Nephron progenitor cell (in vitro differentiated cells): ENCODE data around the gene SLC6A2.

Experiments used
- DNase-seq: peaks from one replicate; pipeline ENCODE4 v3.0.0; 2021
- H3K27ac Mint-ChIP-seq: 2 replicates; pipeline ENCODE4 v1.8.0; 2021; ENCODE audit warnings: mild to moderate bottlenecking, moderate library complexity, mixed read lengths
- H3K27me3 Mint-ChIP-seq: 2 replicates; pipeline ENCODE4 v1.8.0; 2021; ENCODE audit warnings: mild to moderate bottlenecking, low read depth, mixed read lengths; ENCODE audit not compliant: poor library complexity
- H3K36me3 Mint-ChIP-seq: 2 replicates; pipeline ENCODE4 v1.8.0; 2021; ENCODE audit warnings: low read depth, mixed read lengths
- H3K4me1 Mint-ChIP-seq: 2 replicates; pipeline ENCODE4 v1.8.0; 2021; ENCODE audit warnings: mixed read lengths
- H3K4me3 Mint-ChIP-seq: 2 replicates; pipeline ENCODE4 v1.8.0; 2021; ENCODE audit warnings: mild to moderate bottlenecking, moderate library complexity, mixed read lengths
- H3K9me3 Mint-ChIP-seq: 2 replicates; pipeline ENCODE4 v1.8.0; 2021; ENCODE audit warnings: mild to moderate bottlenecking, moderate library complexity, mixed read lengths
- CTCF ChIP-seq: fragments of 200-600 bp; sonication (generic); IDR thresholded peaks from 2 replicates; pipeline ENCODE4 v1.5.0; 2021; ENCODE audit warnings: antibody characterized with exemption

SLC6A2 gene

GRCh38 chr16:55664786-55665407 lies 9.1 kb downstream of the SLC6A2 start:
- H3K9me3 Mint-ChIP-seq = no peaks in the 10 kb centered on the region
- H3K4me1 Mint-ChIP-seq = no peaks in the 10 kb centered on the region

GRCh38 chr16:55665511-55665910 lies 9.7 kb downstream of the SLC6A2 start:
- DNase-seq = no peak
- H3K36me3 Mint-ChIP-seq = no peaks in the 10 kb centered on the region
- no peak for TF ChIP-seq CTCF
- H3K4me1 Mint-ChIP-seq = no peaks in the 10 kb centered on the region
- H3K4me3 Mint-ChIP-seq = no peak overlapping the region
- peaks cover 34% of the 10 kb centered on the region for H3K27me3 Mint-ChIP-seq
- H3K9me3 Mint-ChIP-seq = no peaks in the 10 kb centered on the region
- no peak overlapping the region for H3K27ac Mint-ChIP-seq

More at GRCh38 chr16:55664786-55665407, 9.1 kb downstream of the SLC6A2 start:
- Mint-ChIP-seq H3K27me3 (peaks cover 37% of the 10 kb centered on the region), H3K36me3 (no peaks in the 10 kb centered on the region), H3K27ac (no peak overlapping the region), H3K4me3 (no peak overlapping the region)
- DNase-seq = no peak
- no peak for TF ChIP-seq CTCF

GRCh38 chr16:55666012-55666411 lies 10.2 kb downstream of the SLC6A2 start:
- Mint-ChIP-seq H3K4me3 (no peak overlapping the region), H3K4me1 (no peaks in the 10 kb centered on the region), H3K27ac (no peak overlapping the region), H3K36me3 (no peaks in the 10 kb centered on the region), H3K27me3 (peaks cover 33% of the 10 kb centered on the region), H3K9me3 (no peaks in the 10 kb centered on the region)
- DNase-seq = no peak
- TF ChIP-seq CTCF = no peak

GRCh38 chr16:55667753-55668152 lies 12.0 kb downstream of the SLC6A2 start:
- H3K27ac Mint-ChIP-seq = no peak overlapping the region
- peaks cover 27% of the 10 kb centered on the region for H3K27me3 Mint-ChIP-seq

GRCh38 chr16:55668340-55669281 lies 12.8 kb downstream of the SLC6A2 start:
- Mint-ChIP-seq H3K27me3 (peaks cover 19% of the 10 kb centered on the region), H3K4me1 (no peaks in the 10 kb centered on the region)
- DNase-seq = no peak

More at GRCh38 chr16:55667753-55668152, 12.0 kb downstream of the SLC6A2 start:
- Mint-ChIP-seq H3K4me3 (no peak overlapping the region), H3K4me1 (no peaks in the 10 kb centered on the region), H3K36me3 (no peaks in the 10 kb centered on the region), H3K9me3 (no peaks in the 10 kb centered on the region)
- no peak for TF ChIP-seq CTCF
- DNase-seq = no peak

More at GRCh38 chr16:55668340-55669281, 12.8 kb downstream of the SLC6A2 start:
- Mint-ChIP-seq H3K36me3 (no peaks in the 10 kb centered on the region), H3K4me3 (no peak overlapping the region), H3K27ac (no peak overlapping the region), H3K9me3 (no peaks in the 10 kb centered on the region)
- TF ChIP-seq CTCF = no peak
